H1 (cell line): ENCODE data around the gene MRPL43. TPM values are rescaled to one million over a fixed set of nuclear protein-coding genes. Genes with fewer than 3 reads are reported as not detected.

ENCODE experiments used
- BCL11A ChIP-seq, 2 experiments: IDR thresholded peaks; one replicate each; pipeline ENCODE4 v1.6.1; 2011; ENCODE audit warnings: low read depth in 2 of 2, low read length in 2 of 2, mild to moderate bottlenecking in 2 of 2
- BRCA1 ChIP-seq: IDR thresholded peaks from 2 replicates; pipeline ENCODE4 v1.6.1; 2012; ENCODE audit warnings: low read depth, low read length, improper control_type of control experiment
- CBX5 ChIP-seq: fragments of 300-800, 300-1000 bp; sonication (generic); IDR thresholded peaks from 2 replicates; pipeline ENCODE4 v1.7.1; 2016; ENCODE audit warnings: antibody characterized with exemption, low read length, low read depth
- CBX8 ChIP-seq: fragments of 300-800, 300-1000 bp; sonication (generic); IDR thresholded peaks from 2 replicates; pipeline ENCODE4 v1.7.1; 2016; ENCODE audit warnings: low read depth, low read length, borderline replicate concordance
- CHD1 ChIP-seq: IDR thresholded peaks from 2 replicates; pipeline ENCODE4 v1.6.1; 2012; ENCODE audit warnings: low read depth, low read length, improper control_type of control experiment
- HDAC2 ChIP-seq, 2 experiments: fragments of 300-600 bp in 1 of 2; sonication (generic) in 1 of 2; IDR thresholded peaks; 2 replicates each; pipeline ENCODE4 v1.6.1; 2011 to 2012; ENCODE audit warnings: low read depth in 2 of 2, low read length in 2 of 2, mild to moderate bottlenecking in 2 of 2, moderate library complexity in 2 of 2, borderline replicate concordance in 1 of 2, inconsistent platforms in 1 of 2
- SAP30 ChIP-seq: fragments of 300-600 bp; sonication (generic); IDR thresholded peaks from 2 replicates; pipeline ENCODE4 v1.7.1; 2012; ENCODE audit warnings: low read length, moderate library complexity, mild to moderate bottlenecking, inconsistent platforms; ENCODE audit not compliant: insufficient read depth, insufficient replicate concordance
- SP1 ChIP-seq: IDR thresholded peaks from 2 replicates; pipeline ENCODE4 v1.6.1; 2011; ENCODE audit warnings: low read depth, low read length
- ZNF274 ChIP-seq: IDR thresholded peaks from 2 replicates; pipeline ENCODE4 v1.7.0; 2012; ENCODE audit warnings: low read length, borderline replicate concordance; ENCODE audit errors: extremely low read depth
- polyA plus RNA-seq, 7 experiments: library from polyadenylated mRNA; depleted of rRNA in 3 of 7; stranded (reverse) in 5 of 7; unstranded in 2 of 7; fragments of >200 nt in 5 of 7; fragments of 200-250 nt in 2 of 7; gene quantifications; 1 replicate in 5 of 7; 2 replicates in 1 of 7; 4 replicates in 1 of 7; pipeline versions ENCODE4 v1.2.1 to v1.2.3, GENCODE V29; 2011 to 2013; ENCODE audit warnings: missing spikeins in 2 of 7, mixed read lengths in 2 of 7
- total RNA-seq: library from RNA; stranded (reverse); fragmentation: NEBNext Ultra II Directional; extraction: Animal tissue kit (Norgen Biotek cat#: 25700); gene quantifications from 2 replicates; pipeline ENCODE4 v1.2.1, GENCODE V29; 2021
- TF ChIP-seq, protein P1 (sequence below): fragments of 300-600 bp; sonication (generic); IDR thresholded peaks from 2 replicates; pipeline ENCODE4 v1.7.1; 2012; ENCODE audit warnings: low read length, moderate library complexity, mild to moderate bottlenecking, inconsistent platforms; ENCODE audit not compliant: insufficient replicate concordance
- TF ChIP-seq, protein P2 (sequence below): IDR thresholded peaks from 2 replicates; pipeline ENCODE4 v1.6.1; 2011; ENCODE audit warnings: low read depth, mild to moderate bottlenecking, low read length; ENCODE audit not compliant: insufficient read depth

MRPL43 gene
- total and polyA plus RNA-seq, 2 of the 8 experiments (the other 6 are each of a cell fraction or from before 2014, with no cell fraction given), result 74.1 to 149 TPM

DNA sequence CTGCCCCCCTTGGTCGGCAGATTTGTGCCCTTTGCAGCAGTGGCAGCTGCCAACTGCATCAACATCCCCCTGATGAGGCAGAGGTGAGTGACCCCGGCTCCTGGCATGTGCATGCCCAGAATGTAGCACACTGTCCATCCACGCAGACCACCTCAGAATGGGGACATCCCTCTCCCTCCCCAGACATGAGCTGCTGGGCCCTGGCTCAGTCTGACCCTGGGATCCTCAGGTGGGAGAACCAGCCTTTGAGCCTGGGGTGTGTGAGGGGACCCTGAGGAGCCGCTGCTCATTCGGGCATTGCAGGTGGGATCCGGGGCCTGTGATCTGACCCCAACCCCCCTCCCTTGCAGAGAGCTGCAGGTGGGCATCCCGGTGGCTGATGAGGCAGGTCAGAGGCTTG lies 49.4 kb upstream of the MRPL43 start (continued):
- TF ChIP-seq, protein P1, sequence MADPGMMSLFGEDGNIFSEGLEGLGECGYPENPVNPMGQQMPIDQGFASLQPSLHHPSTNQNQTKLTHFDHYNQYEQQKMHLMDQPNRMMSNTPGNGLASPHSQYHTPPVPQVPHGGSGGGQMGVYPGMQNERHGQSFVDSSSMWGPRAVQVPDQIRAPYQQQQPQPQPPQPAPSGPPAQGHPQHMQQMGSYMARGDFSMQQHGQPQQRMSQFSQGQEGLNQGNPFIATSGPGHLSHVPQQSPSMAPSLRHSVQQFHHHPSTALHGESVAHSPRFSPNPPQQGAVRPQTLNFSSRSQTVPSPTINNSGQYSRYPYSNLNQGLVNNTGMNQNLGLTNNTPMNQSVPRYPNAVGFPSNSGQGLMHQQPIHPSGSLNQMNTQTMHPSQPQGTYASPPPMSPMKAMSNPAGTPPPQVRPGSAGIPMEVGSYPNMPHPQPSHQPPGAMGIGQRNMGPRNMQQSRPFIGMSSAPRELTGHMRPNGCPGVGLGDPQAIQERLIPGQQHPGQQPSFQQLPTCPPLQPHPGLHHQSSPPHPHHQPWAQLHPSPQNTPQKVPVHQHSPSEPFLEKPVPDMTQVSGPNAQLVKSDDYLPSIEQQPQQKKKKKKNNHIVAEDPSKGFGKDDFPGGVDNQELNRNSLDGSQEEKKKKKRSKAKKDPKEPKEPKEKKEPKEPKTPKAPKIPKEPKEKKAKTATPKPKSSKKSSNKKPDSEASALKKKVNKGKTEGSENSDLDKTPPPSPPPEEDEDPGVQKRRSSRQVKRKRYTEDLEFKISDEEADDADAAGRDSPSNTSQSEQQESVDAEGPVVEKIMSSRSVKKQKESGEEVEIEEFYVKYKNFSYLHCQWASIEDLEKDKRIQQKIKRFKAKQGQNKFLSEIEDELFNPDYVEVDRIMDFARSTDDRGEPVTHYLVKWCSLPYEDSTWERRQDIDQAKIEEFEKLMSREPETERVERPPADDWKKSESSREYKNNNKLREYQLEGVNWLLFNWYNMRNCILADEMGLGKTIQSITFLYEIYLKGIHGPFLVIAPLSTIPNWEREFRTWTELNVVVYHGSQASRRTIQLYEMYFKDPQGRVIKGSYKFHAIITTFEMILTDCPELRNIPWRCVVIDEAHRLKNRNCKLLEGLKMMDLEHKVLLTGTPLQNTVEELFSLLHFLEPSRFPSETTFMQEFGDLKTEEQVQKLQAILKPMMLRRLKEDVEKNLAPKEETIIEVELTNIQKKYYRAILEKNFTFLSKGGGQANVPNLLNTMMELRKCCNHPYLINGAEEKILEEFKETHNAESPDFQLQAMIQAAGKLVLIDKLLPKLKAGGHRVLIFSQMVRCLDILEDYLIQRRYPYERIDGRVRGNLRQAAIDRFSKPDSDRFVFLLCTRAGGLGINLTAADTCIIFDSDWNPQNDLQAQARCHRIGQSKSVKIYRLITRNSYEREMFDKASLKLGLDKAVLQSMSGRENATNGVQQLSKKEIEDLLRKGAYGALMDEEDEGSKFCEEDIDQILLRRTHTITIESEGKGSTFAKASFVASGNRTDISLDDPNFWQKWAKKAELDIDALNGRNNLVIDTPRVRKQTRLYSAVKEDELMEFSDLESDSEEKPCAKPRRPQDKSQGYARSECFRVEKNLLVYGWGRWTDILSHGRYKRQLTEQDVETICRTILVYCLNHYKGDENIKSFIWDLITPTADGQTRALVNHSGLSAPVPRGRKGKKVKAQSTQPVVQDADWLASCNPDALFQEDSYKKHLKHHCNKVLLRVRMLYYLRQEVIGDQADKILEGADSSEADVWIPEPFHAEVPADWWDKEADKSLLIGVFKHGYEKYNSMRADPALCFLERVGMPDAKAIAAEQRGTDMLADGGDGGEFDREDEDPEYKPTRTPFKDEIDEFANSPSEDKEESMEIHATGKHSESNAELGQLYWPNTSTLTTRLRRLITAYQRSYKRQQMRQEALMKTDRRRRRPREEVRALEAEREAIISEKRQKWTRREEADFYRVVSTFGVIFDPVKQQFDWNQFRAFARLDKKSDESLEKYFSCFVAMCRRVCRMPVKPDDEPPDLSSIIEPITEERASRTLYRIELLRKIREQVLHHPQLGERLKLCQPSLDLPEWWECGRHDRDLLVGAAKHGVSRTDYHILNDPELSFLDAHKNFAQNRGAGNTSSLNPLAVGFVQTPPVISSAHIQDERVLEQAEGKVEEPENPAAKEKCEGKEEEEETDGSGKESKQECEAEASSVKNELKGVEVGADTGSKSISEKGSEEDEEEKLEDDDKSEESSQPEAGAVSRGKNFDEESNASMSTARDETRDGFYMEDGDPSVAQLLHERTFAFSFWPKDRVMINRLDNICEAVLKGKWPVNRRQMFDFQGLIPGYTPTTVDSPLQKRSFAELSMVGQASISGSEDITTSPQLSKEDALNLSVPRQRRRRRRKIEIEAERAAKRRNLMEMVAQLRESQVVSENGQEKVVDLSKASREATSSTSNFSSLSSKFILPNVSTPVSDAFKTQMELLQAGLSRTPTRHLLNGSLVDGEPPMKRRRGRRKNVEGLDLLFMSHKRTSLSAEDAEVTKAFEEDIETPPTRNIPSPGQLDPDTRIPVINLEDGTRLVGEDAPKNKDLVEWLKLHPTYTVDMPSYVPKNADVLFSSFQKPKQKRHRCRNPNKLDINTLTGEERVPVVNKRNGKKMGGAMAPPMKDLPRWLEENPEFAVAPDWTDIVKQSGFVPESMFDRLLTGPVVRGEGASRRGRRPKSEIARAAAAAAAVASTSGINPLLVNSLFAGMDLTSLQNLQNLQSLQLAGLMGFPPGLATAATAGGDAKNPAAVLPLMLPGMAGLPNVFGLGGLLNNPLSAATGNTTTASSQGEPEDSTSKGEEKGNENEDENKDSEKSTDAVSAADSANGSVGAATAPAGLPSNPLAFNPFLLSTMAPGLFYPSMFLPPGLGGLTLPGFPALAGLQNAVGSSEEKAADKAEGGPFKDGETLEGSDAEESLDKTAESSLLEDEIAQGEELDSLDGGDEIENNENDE, result no peak
- TF ChIP-seq CBX8, result no peak
- TF ChIP-seq SP1, result no peak
- no peak for TF ChIP-seq CHD1
- TF ChIP-seq SAP30, result no peak
- TF ChIP-seq HDAC2 (IDR thresholded peaks at IDR 0.05; ENCODE audit: borderline replicate concordance in 1 of 2, low read depth in 2 of 2, low read length in 2 of 2), result no peak
- TF ChIP-seq BRCA1, result no peak
- no peak for TF ChIP-seq BCL11A (IDR thresholded peaks at IDR 0.05; ENCODE audit: low read depth in 2 of 2, low read length in 2 of 2)
- TF ChIP-seq CBX5, result no peak
- TF ChIP-seq, protein P2, sequence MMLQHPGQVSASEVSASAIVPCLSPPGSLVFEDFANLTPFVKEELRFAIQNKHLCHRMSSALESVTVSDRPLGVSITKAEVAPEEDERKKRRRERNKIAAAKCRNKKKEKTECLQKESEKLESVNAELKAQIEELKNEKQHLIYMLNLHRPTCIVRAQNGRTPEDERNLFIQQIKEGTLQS, result no peak
- no peak for TF ChIP-seq ZNF274
